Measurements from ENCODE around the gene NFIL3. TPM values are rescaled to one million over a fixed set of nuclear protein-coding genes. Genes with fewer than 3 reads are reported as not detected.
A peak's percentile ranks its signal among the peaks of the same experiment; 100 is the strongest.

The NFIL3 gene
- polyA plus RNA-seq, 4 donors = 10.1 to 72.9 (median 16.4) TPM

DNA sequence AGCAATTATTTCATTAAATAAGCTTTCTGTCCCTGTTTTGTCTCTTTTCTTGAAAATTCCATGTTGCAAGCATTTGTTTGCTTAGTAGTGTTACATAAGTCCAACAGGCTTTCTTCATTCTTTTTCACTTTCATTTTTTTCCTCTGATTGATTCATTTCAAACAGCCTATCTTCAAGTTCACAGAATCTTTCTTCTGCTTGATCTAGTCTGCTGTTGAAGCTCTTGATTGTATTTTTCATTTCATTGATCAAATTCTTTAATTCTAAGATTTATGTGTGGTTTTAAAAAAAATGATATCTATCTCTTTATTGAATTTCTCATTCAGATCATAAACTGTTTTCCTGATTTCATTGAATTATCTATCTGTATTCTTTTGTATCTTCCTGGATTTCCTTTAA, 20.4 kb upstream of the NFIL3 start:
- H3K36me3 ChIP-seq (ENCODE audit: control insufficient read depth in 3 of 3, insufficient read depth in 2 of 3, low read depth in 1 of 3, low read length in 3 of 3) = no peaks in the 10 kb centered on the region
- no peaks in the 10 kb centered on the region for H3K4me1 ChIP-seq (ENCODE audit: control insufficient read depth in 3 of 3, insufficient read depth in 2 of 3, low read depth in 1 of 3, low read length in 2 of 3)
- peaks cover 0 to 31% of the 10 kb centered on the region in 2 donors for H3K9me3 ChIP-seq (ENCODE audit: control insufficient read depth in 2 of 2, insufficient read depth in 1 of 2, low read depth in 1 of 2, low read length in 1 of 2)
- H3K27me3 ChIP-seq (ENCODE audit: control insufficient read depth in 3 of 3, insufficient read depth in 3 of 3, low read length in 3 of 3) = peaks cover 0 to 2% (median 0%) of the 10 kb centered on the region in 3 donors
- DNase-seq (no peak), FAIRE-seq (no peak)
- no peak overlapping the region for H3K27ac ChIP-seq (ENCODE audit: low read depth in 1 of 3, low read length in 2 of 3)
- H3K4me3 ChIP-seq (ENCODE audit: low read depth in 1 of 3, low read length in 3 of 3) = no peak overlapping the region

DNA sequence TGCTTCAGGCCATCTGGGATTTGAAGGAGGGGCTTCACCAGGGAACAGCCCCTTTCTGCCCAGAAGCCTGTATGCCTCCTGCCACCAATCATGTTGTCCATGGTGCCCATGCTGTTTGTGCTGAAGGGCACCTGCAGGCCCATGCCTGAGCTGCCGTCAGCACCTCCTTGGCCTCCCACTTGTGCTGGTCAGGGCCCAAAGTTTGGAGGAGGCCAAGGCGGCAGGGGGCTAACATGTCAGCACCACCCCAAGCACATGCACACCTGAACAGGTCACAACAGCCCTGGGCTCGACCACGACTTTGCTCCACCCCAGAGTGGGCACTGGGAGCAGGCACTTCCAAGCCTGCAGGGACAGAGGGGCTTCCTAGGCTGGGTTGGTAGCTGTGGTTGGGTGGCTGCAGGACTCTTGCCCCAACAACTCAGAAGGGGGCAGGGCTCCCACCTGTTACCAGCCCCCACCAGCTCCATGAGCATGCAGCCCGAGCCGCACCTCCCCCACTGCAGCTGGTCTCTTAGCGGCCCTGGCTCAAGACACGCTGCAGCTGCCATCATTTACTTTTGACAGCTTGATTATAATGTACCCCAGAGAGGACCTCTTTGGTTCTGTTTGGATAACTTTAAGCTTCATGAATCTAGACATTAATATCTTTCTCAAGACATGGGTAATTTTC, 19.8 kb upstream of the NFIL3 start:
- Histone ChIP-seq H3K9me3 (ENCODE audit: control insufficient read depth in 2 of 2, insufficient read depth in 1 of 2, low read depth in 1 of 2, low read length in 1 of 2) (peaks cover 0 to 31% of the 10 kb centered on the region in 2 donors), H3K27ac (ENCODE audit: low read depth in 1 of 3, low read length in 2 of 3) (no peak overlapping the region), H3K36me3 (ENCODE audit: control insufficient read depth in 3 of 3, insufficient read depth in 2 of 3, low read depth in 1 of 3, low read length in 3 of 3) (no peaks in the 10 kb centered on the region), H3K4me1 (ENCODE audit: control insufficient read depth in 3 of 3, insufficient read depth in 2 of 3, low read depth in 1 of 3, low read length in 2 of 3) (no peaks in the 10 kb centered on the region), H3K4me3 (ENCODE audit: low read depth in 1 of 3, low read length in 3 of 3) (no peak overlapping the region), H3K27me3 (ENCODE audit: control insufficient read depth in 3 of 3, insufficient read depth in 3 of 3, low read length in 3 of 3) (peaks cover 0 to 2% (median 0%) of the 10 kb centered on the region in 3 donors)
- 75 to 80% (median 80%) methylated on average over 8 of the region's 8 CpGs for WGBS, 3 donors
- no peak for FAIRE-seq
- no peak for DNase-seq

DNA sequence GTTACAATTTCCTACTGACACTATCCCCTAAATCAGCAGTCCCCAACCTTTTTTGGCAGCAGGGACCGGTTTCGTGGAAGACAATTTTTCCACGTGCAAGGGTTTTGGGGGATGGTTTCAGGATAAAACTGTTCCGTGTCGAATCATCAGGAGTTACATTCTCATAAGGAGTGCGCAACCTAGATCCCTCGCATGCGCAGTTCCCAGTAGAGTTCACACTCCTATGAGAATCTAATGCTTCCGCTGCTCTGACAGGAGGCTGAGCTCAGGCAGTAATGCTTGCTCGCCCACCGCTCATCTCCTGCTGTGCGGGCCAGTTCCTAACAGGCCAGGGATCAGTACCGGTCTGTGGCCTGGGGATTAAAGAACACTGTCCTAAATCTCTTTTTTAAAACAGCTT, 13.2 kb upstream of the NFIL3 start:
- no peaks in the 10 kb centered on the region for H3K36me3 ChIP-seq (ENCODE audit: control insufficient read depth in 3 of 3, insufficient read depth in 2 of 3, low read depth in 1 of 3, low read length in 3 of 3)
- no peaks in the 10 kb centered on the region for H3K27me3 ChIP-seq (ENCODE audit: control insufficient read depth in 3 of 3, insufficient read depth in 3 of 3, low read length in 3 of 3)
- no peaks in the 10 kb centered on the region for H3K4me1 ChIP-seq (ENCODE audit: control insufficient read depth in 3 of 3, insufficient read depth in 2 of 3, low read depth in 1 of 3, low read length in 2 of 3)
- no peak overlapping the region for H3K4me3 ChIP-seq (ENCODE audit: low read depth in 1 of 3, low read length in 3 of 3)
- 89 to 95% (median 95%) methylated on average over 13 of the region's 13 CpGs for WGBS, 3 donors
- H3K9me3 ChIP-seq (ENCODE audit: control insufficient read depth in 2 of 2, insufficient read depth in 1 of 2, low read depth in 1 of 2, low read length in 1 of 2) = peaks cover 0 to 3% of the 10 kb centered on the region in 2 donors
- no peak overlapping the region for H3K27ac ChIP-seq (ENCODE audit: low read depth in 1 of 3, low read length in 2 of 3)
- DNase-seq (no peak), FAIRE-seq (no peak)

DNA sequence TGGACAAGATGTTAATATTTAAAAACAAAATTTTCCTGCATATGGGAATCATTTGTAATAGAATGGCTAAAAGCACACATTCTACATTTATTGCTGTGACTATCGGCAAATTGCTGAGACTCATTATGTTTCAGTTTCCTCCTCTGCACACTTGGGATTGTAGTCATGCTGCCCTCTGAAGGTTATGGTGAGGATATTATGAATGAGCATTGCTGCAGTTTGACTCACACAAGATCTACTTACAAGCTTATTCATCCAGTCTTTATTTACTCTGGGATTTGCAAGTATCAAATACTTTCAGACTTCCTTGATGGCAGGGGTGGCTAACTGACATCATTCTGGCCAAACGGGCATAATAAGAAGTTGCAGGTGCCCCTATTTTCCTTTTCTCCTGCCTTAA, 9.5 kb upstream of the NFIL3 start:
- FAIRE-seq = no peak
- H3K9me3 ChIP-seq (ENCODE audit: control insufficient read depth in 2 of 2, insufficient read depth in 1 of 2, low read depth in 1 of 2, low read length in 1 of 2) = peaks cover 0 to 3% of the 10 kb centered on the region in 2 donors
- no peak overlapping the region for H3K27ac ChIP-seq (ENCODE audit: low read depth in 1 of 3, low read length in 2 of 3)
- WGBS, 3 donors = 4 to 24% (median 8%) methylated on average over 2 of the region's 2 CpGs
- DNase-seq = peak; percentile 61 to 81
- no peaks in the 10 kb centered on the region for H3K4me1 ChIP-seq (ENCODE audit: control insufficient read depth in 3 of 3, insufficient read depth in 2 of 3, low read depth in 1 of 3, low read length in 2 of 3)
- no peaks in the 10 kb centered on the region for H3K27me3 ChIP-seq (ENCODE audit: control insufficient read depth in 3 of 3, insufficient read depth in 3 of 3, low read length in 3 of 3)
- no peak overlapping the region for H3K4me3 ChIP-seq (ENCODE audit: low read depth in 1 of 3, low read length in 3 of 3)
- no peaks in the 10 kb centered on the region for H3K36me3 ChIP-seq (ENCODE audit: control insufficient read depth in 3 of 3, insufficient read depth in 2 of 3, low read depth in 1 of 3, low read length in 3 of 3)

DNA sequence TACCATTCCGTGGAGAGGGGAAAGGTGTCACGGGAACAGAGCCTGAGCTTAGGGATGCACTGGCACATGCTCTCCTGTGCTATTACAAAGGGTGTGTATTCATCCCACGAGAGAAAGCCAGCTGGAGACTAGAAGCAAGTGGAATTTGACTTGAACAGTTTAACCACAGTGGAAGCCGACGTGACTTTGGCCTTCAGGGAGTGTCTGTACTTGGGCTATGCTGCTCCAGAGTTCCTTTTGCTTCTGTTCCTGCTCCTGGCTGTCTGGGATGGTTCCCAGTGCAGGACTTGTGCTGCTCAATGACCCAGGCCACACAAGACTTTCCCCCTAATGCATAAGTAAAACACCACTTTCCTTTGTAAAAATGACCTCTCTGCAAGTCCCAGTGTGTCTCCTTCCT, 7.9 kb upstream of the NFIL3 start:
- H3K4me1 ChIP-seq (ENCODE audit: control insufficient read depth in 3 of 3, insufficient read depth in 2 of 3, low read depth in 1 of 3, low read length in 2 of 3) = no peaks in the 10 kb centered on the region
- no peak for FAIRE-seq
- H3K36me3 ChIP-seq (ENCODE audit: control insufficient read depth in 3 of 3, insufficient read depth in 2 of 3, low read depth in 1 of 3, low read length in 3 of 3) = no peaks in the 10 kb centered on the region
- peak in 1 of 2 donors; percentile 43 for DNase-seq
- peaks cover 0 to 3% of the 10 kb centered on the region in 2 donors for H3K9me3 ChIP-seq (ENCODE audit: control insufficient read depth in 2 of 2, insufficient read depth in 1 of 2, low read depth in 1 of 2, low read length in 1 of 2)
- H3K4me3 ChIP-seq (ENCODE audit: low read depth in 1 of 3, low read length in 3 of 3) = no peak overlapping the region
- WGBS, 3 donors = 52 to 81% (median 62%) methylated on average over 5 of the region's 5 CpGs
- no peak overlapping the region for H3K27ac ChIP-seq (ENCODE audit: low read depth in 1 of 3, low read length in 2 of 3)
- no peaks in the 10 kb centered on the region for H3K27me3 ChIP-seq (ENCODE audit: control insufficient read depth in 3 of 3, insufficient read depth in 3 of 3, low read length in 3 of 3)

DNA sequence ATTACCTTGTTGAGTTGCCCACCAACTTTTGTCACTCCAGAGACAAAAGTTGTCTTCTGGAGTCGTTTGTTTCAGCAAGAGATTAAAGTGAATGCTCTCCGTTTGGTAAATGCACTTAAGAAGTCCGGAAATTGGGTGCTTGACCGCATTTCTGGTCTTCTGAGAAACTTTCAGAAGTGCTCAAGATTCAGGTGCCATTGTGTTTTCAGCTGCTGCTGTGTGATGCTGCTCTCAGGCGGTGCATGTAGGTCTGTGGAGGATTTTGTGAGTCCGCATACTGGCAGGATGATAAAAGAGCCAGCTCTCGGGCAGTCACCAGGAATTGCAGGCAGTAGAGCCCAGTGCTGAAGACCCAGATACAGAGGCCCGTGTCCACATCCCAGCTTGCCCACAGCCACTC, 5.9 kb upstream of the NFIL3 start:
- Histone ChIP-seq H3K4me3 (ENCODE audit: low read depth in 1 of 3, low read length in 3 of 3) (no peak overlapping the region), H3K27me3 (ENCODE audit: control insufficient read depth in 3 of 3, insufficient read depth in 3 of 3, low read length in 3 of 3) (peaks cover 0 to 4% (median 0%) of the 10 kb centered on the region in 3 donors), H3K4me1 (ENCODE audit: control insufficient read depth in 3 of 3, insufficient read depth in 2 of 3, low read depth in 1 of 3, low read length in 2 of 3) (peaks cover 0 to 7% (median 3%) of the 10 kb centered on the region in 3 donors), H3K9me3 (ENCODE audit: control insufficient read depth in 2 of 2, insufficient read depth in 1 of 2, low read depth in 1 of 2, low read length in 1 of 2) (peaks cover 0 to 3% of the 10 kb centered on the region in 2 donors), H3K27ac (ENCODE audit: low read depth in 1 of 3, low read length in 2 of 3) (no peak overlapping the region), H3K36me3 (ENCODE audit: control insufficient read depth in 3 of 3, insufficient read depth in 2 of 3, low read depth in 1 of 3, low read length in 3 of 3) (no peaks in the 10 kb centered on the region)
- DNase-seq (no peak), FAIRE-seq (no peak)
- WGBS, 3 donors = 86 to 89% (median 87%) methylated on average over 8 of the region's 8 CpGs

DNA sequence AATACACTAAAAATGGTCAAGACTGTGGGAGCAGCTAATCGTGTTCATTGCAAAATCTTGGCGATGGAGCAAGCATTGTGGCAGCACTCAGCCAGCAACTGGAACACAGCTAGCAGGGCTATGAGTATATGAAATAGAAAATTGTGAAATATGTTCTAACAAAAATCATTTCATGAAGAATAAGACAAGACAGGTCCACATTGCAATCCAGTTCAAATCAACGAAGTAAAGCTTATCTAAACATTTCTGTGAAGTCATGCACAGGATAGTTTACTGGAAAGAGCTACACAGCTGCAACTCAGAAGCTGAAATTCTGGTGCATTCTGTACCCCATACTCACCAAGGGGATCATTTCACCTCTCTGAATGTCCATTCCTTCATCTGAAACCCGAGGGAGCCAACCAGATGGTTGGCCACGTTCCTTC, 5.3 kb upstream of the NFIL3 start:
- WGBS, 3 donors = 59 to 68% (median 65%) methylated on average over 5 of the region's 5 CpGs
- Histone ChIP-seq H3K27me3 (ENCODE audit: control insufficient read depth in 3 of 3, insufficient read depth in 3 of 3, low read length in 3 of 3) (peaks cover 0 to 4% (median 0%) of the 10 kb centered on the region in 3 donors), H3K27ac (ENCODE audit: low read depth in 1 of 3, low read length in 2 of 3) (no peak overlapping the region), H3K4me3 (ENCODE audit: low read depth in 1 of 3, low read length in 3 of 3) (no peak overlapping the region), H3K4me1 (ENCODE audit: control insufficient read depth in 3 of 3, insufficient read depth in 2 of 3, low read depth in 1 of 3, low read length in 2 of 3) (peaks cover 0 to 7% (median 3%) of the 10 kb centered on the region in 3 donors), H3K36me3 (ENCODE audit: control insufficient read depth in 3 of 3, insufficient read depth in 2 of 3, low read depth in 1 of 3, low read length in 3 of 3) (no peaks in the 10 kb centered on the region), H3K9me3 (ENCODE audit: control insufficient read depth in 2 of 2, insufficient read depth in 1 of 2, low read depth in 1 of 2, low read length in 1 of 2) (peaks cover 0 to 3% of the 10 kb centered on the region in 2 donors)
- DNase-seq = no peak
- FAIRE-seq = no peak

DNA sequence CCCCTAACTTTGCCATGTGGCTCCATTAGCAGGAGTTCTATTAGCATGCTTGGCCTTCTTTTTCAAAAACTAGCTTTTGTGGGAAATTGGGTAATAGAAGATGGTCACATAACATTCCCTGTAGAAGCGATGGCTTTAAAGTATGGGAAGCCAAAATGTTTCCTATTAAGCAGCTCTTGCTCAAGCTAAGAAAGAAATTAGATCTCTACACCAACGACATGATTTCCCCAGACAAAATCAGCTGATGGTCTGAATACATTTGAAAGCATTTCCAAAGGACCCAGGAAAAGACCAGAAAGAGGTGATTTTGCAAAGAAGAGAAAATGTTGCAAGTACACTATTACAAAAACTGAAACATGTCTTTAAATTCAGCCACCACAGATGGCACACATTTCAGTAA, 4.8 kb upstream of the NFIL3 start:
- no peaks in the 10 kb centered on the region for H3K36me3 ChIP-seq (ENCODE audit: control insufficient read depth in 3 of 3, insufficient read depth in 2 of 3, low read depth in 1 of 3, low read length in 3 of 3)
- H3K4me1 ChIP-seq (ENCODE audit: control insufficient read depth in 3 of 3, insufficient read depth in 2 of 3, low read depth in 1 of 3, low read length in 2 of 3) = peaks cover 0 to 7% (median 3%) of the 10 kb centered on the region in 3 donors
- H3K27ac ChIP-seq (ENCODE audit: low read depth in 1 of 3, low read length in 2 of 3) = peak overlapping the region in 1 of 3 donors; percentile 19
- WGBS, 3 donors = 67 to 73% (median 69%) methylated on average over 2 of the region's 2 CpGs
- peaks cover 0 to 4% (median 0%) of the 10 kb centered on the region in 3 donors for H3K27me3 ChIP-seq (ENCODE audit: control insufficient read depth in 3 of 3, insufficient read depth in 3 of 3, low read length in 3 of 3)
- peaks cover 0 to 3% of the 10 kb centered on the region in 2 donors for H3K9me3 ChIP-seq (ENCODE audit: control insufficient read depth in 2 of 2, insufficient read depth in 1 of 2, low read depth in 1 of 2, low read length in 1 of 2)
- DNase-seq = no peak
- no peak overlapping the region for H3K4me3 ChIP-seq (ENCODE audit: low read depth in 1 of 3, low read length in 3 of 3)
- FAIRE-seq = no peak

DNA sequence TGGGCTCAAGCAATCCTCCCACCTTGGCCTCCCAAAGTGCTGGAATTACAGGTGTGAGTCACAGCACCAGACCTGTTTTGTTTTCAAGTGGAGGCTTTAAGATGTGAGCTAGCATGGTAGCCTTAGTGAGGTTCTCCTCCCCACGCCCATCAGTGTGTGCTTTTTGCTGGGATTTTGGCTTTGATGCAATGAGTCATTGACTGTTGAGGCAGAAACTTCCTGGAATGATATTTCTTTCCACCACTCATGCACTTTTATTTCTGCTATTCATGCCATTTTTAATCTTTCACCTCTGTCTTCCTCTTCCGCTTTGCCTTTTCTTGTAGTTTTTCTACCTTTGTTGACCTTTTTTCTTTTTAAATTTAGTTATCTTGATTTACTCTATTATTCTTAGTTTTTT, 4.2 kb upstream of the NFIL3 start:
- H3K9me3 ChIP-seq (ENCODE audit: control insufficient read depth in 2 of 2, insufficient read depth in 1 of 2, low read depth in 1 of 2, low read length in 1 of 2) = peaks cover 0 to 3% of the 10 kb centered on the region in 2 donors
- FAIRE-seq (no peak), DNase-seq (no peak)
- H3K27me3 ChIP-seq (ENCODE audit: control insufficient read depth in 3 of 3, insufficient read depth in 3 of 3, low read length in 3 of 3) = peaks cover 0 to 4% (median 0%) of the 10 kb centered on the region in 3 donors
- 64 to 66% (median 64%) methylated on average over 2 of the region's 2 CpGs for WGBS, 3 donors
- no peaks in the 10 kb centered on the region for H3K36me3 ChIP-seq (ENCODE audit: control insufficient read depth in 3 of 3, insufficient read depth in 2 of 3, low read depth in 1 of 3, low read length in 3 of 3)
- H3K4me1 ChIP-seq (ENCODE audit: control insufficient read depth in 3 of 3, insufficient read depth in 2 of 3, low read depth in 1 of 3, low read length in 2 of 3) = peaks cover 0 to 7% (median 3%) of the 10 kb centered on the region in 3 donors
- no peak overlapping the region for H3K27ac ChIP-seq (ENCODE audit: low read depth in 1 of 3, low read length in 2 of 3)
- no peak overlapping the region for H3K4me3 ChIP-seq (ENCODE audit: low read depth in 1 of 3, low read length in 3 of 3)

All from small intestine (tissue), 7 donors.